B cell (primary cell): Measurements from ENCODE around the gene PTN.

Source experiments
- CTCF ChIP-seq: fragments of 200-600 bp; IDR thresholded peaks from one replicate; pipeline ENCODE4 v1.8.0; 2022; ENCODE audit warnings: antibody characterized with exemption, mild to moderate bottlenecking
- EZH2 ChIP-seq: IDR thresholded peaks from 2 replicates; pipeline ENCODE4 v1.6.1; 2012; ENCODE audit warnings: borderline replicate concordance, low read depth, mild to moderate bottlenecking, moderate library complexity, low read length; ENCODE audit not compliant: insufficient read depth, poor library complexity, severe bottlenecking

- TF ChIP-seq CTCF (no peak), EZH2 (no peak)
Measured at GRCh38 chr7:137298464-137298794, 45.1 kb downstream of the PTN start.
